Fibroblast of lung (primary cell): ENCODE measurements around the gene EFR3B. TPM values are rescaled to one million over a fixed set of nuclear protein-coding genes. Genes with fewer than 3 reads are reported as not detected.

Experiments
- DNase-seq, 2 donors: peaks; one replicate each; pipeline versions ENCODE4 v3.0.0 to v3.0.0-alpha.2; 2010; ENCODE audit warnings: low read depth in 2 of 2
- H2AFZ ChIP-seq: 2 replicates; pipeline ENCODE4 v1.5.1; 2012; ENCODE audit warnings: low read length, control low read depth, inconsistent platforms
- H3K27ac ChIP-seq: 2 replicates; pipeline ENCODE4 v1.5.1; 2011; ENCODE audit warnings: low read length, control low read depth; ENCODE audit not compliant: insufficient read depth
- H3K27me3 ChIP-seq: 2 replicates; pipeline ENCODE4 v1.5.1; 2011; ENCODE audit warnings: mild to moderate bottlenecking, low read length; ENCODE audit not compliant: control insufficient read depth, insufficient read depth
- H3K36me3 ChIP-seq: 2 replicates; pipeline ENCODE4 v1.5.1; 2011; ENCODE audit warnings: low read length; ENCODE audit not compliant: control insufficient read depth, insufficient read depth
- H3K4me1 ChIP-seq: 2 replicates; pipeline ENCODE4 v1.5.1; 2011; ENCODE audit warnings: low read length; ENCODE audit not compliant: control insufficient read depth, insufficient read depth; ENCODE audit errors: extremely low read depth
- H3K4me2 ChIP-seq: 2 replicates; pipeline ENCODE4 v1.5.1; 2011; ENCODE audit warnings: low read length, control low read depth; ENCODE audit not compliant: insufficient read depth; ENCODE audit errors: extremely low read depth
- H3K4me3 ChIP-seq, 4 experiments: fragments of 200-600 bp in 1 of 4; sonication (generic) in 1 of 4; replicated peaks in 1 of 4; 2 replicates each; pipeline ENCODE4 v1.5.1; 2011 to 2016; ENCODE audit warnings: low read length in 4 of 4, low read depth in 3 of 4, mild to moderate bottlenecking in 3 of 4, control low read depth in 2 of 4, inconsistent platforms in 1 of 4, mixed read lengths in 1 of 4; ENCODE audit not compliant: insufficient read depth in 1 of 4; ENCODE audit errors: control extremely low read depth in 1 of 4
- H3K79me2 ChIP-seq: 2 replicates; pipeline ENCODE4 v1.5.1; 2012; ENCODE audit warnings: mild to moderate bottlenecking, low read length, inconsistent platforms; ENCODE audit not compliant: control insufficient read depth, insufficient read depth
- H3K9ac ChIP-seq: 2 replicates; pipeline ENCODE4 v1.5.1; 2011; ENCODE audit warnings: mild to moderate bottlenecking, low read length, control low read depth; ENCODE audit not compliant: insufficient read depth
- H3K9me3 ChIP-seq: 2 replicates; pipeline ENCODE4 v1.5.1; 2012; ENCODE audit warnings: low read depth, low read length; ENCODE audit not compliant: control insufficient read depth, insufficient read depth
- H4K20me1 ChIP-seq: 2 replicates; pipeline ENCODE4 v1.5.1; 2011; ENCODE audit warnings: low read length; ENCODE audit not compliant: control insufficient read depth, insufficient read depth; ENCODE audit errors: extremely low read depth
- CTCF ChIP-seq, 2 donors: IDR thresholded peaks in 1 of 2; conservative IDR thresholded peaks in 1 of 2; 1 replicate in 1 of 2; 2 replicates in 1 of 2; pipeline ENCODE4 v1.5.1; 2011 to 2012; ENCODE audit warnings: low read length in 2 of 2, control low read depth in 1 of 2, inconsistent platforms in 1 of 2, low read depth in 1 of 2, mild to moderate bottlenecking in 1 of 2
- EZH2 ChIP-seq: IDR thresholded peaks from 2 replicates; pipeline ENCODE4 v1.5.1; 2012; ENCODE audit warnings: low read length, control low read depth, mild to moderate bottlenecking; ENCODE audit errors: missing control alignments
- polyA plus RNA-seq, 2 donors: library from polyadenylated mRNA; depleted of rRNA in 1 of 2; stranded (reverse) in 1 of 2; unstranded in 1 of 2; fragments of >200 nt; gene quantifications; 2 replicates each; pipeline ENCODE4 v1.2.1, GENCODE V29; 2011 to 2012; ENCODE audit warnings: missing spikeins in 1 of 2
- total RNA-seq: library from RNA; depleted of rRNA; stranded (reverse); fragments of >200 nt; gene quantifications from 2 replicates; pipeline ENCODE4 v1.2.1, GENCODE V29; 2014

EFR3B gene
- total and polyA plus RNA-seq, 2 donors (not counting 1 experiment from before 2014, with no cell fraction given), result 0.03 to 0.50 TPM

- Histone ChIP-seq H3K4me2 (no peak overlapping the region), H3K27ac (no peak overlapping the region), H4K20me1 (no peaks in the 10 kb centered on the region), H3K9me3 (no peaks in the 10 kb centered on the region), H3K36me3 (no peaks in the 10 kb centered on the region), H2AFZ (no peak overlapping the region), H3K9ac (no peak overlapping the region), H3K79me2 (no peaks in the 10 kb centered on the region), H3K27me3 (no peaks in the 10 kb centered on the region), H3K4me1 (no peaks in the 10 kb centered on the region), H3K4me3 (no peak overlapping the region)
- TF ChIP-seq CTCF (conservative IDR thresholded peaks at IDR 0.05 in 1 of 2, IDR thresholded peaks at IDR 0.05 in 1 of 2; ENCODE audit: low read depth in 1 of 2, low read length in 2 of 2), result no peak
- TF ChIP-seq EZH2, result no peak
- DNase-seq, result no peak
These were observed 156.7 kb downstream of the EFR3B start for GRCh38 chr2:25198576-25198975.

- TF ChIP-seq EZH2, result no peak
- TF ChIP-seq CTCF (conservative IDR thresholded peaks at IDR 0.05 in 1 of 2, IDR thresholded peaks at IDR 0.05 in 1 of 2; ENCODE audit: low read depth in 1 of 2, low read length in 2 of 2), result peak; percentile 8 to 29
- Histone ChIP-seq H3K36me3 (no peaks in the 10 kb centered on the region), H3K79me2 (no peaks in the 10 kb centered on the region), H3K9me3 (no peaks in the 10 kb centered on the region), H3K27me3 (no peaks in the 10 kb centered on the region), H3K4me2 (no peak overlapping the region), H3K27ac (no peak overlapping the region), H3K4me1 (no peaks in the 10 kb centered on the region), H3K9ac (no peak overlapping the region), H4K20me1 (no peaks in the 10 kb centered on the region), H3K4me3 (no peak overlapping the region), H2AFZ (no peak overlapping the region)
- DNase-seq, result no peak
These were observed 159.4 kb downstream of the EFR3B start for GRCh38 chr2:25201265-25201664.

GRCh38 chr2:25201794-25202193, 159.9 kb downstream of the EFR3B start:
- Histone ChIP-seq H3K27me3 (no peaks in the 10 kb centered on the region), H4K20me1 (no peaks in the 10 kb centered on the region), H2AFZ (no peak overlapping the region), H3K4me3 (no peak overlapping the region), H3K27ac (no peak overlapping the region), H3K36me3 (no peaks in the 10 kb centered on the region), H3K79me2 (no peaks in the 10 kb centered on the region), H3K9ac (no peak overlapping the region), H3K4me2 (no peak overlapping the region), H3K4me1 (no peaks in the 10 kb centered on the region), H3K9me3 (no peaks in the 10 kb centered on the region)
- DNase-seq, result no peak
- TF ChIP-seq EZH2, result no peak
- TF ChIP-seq CTCF (conservative IDR thresholded peaks at IDR 0.05 in 1 of 2, IDR thresholded peaks at IDR 0.05 in 1 of 2; ENCODE audit: low read depth in 1 of 2, low read length in 2 of 2), result no peak
